Sigmoid colon (tissue), 7 donors: ENCODE data around the gene ARG1. TPM values are rescaled to one million over a fixed set of nuclear protein-coding genes. Genes with fewer than 3 reads are reported as not detected.

Experiments
- DNase-seq: peaks from one replicate; pipeline ENCODE4 v3.0.0-alpha.2; 2019
- H3K27ac ChIP-seq, 4 donors: fragments of 200-600 bp; sonication (generic); one replicate each; pipeline ENCODE4 v1.5.1; 2016 to 2019; ENCODE audit warnings: mild to moderate bottlenecking in 1 of 4
- H3K27me3 ChIP-seq, 3 donors: fragments of 200-600 bp; sonication (generic); one replicate each; pipeline ENCODE4 v1.5.1; 2019; ENCODE audit warnings: mild to moderate bottlenecking in 1 of 3
- H3K36me3 ChIP-seq, 4 donors: fragments of 200-600 bp; sonication (generic); one replicate each; pipeline ENCODE4 v1.5.1; 2016 to 2019
- H3K4me1 ChIP-seq, 4 donors: fragments of 200-600 bp; sonication (generic); one replicate each; pipeline ENCODE4 v1.5.1; 2017 to 2019
- H3K4me3 ChIP-seq, 4 donors: fragments of 200-600 bp; sonication (generic); one replicate each; pipeline ENCODE4 v1.5.1; 2017 to 2019; ENCODE audit warnings: mild to moderate bottlenecking in 2 of 4, moderate library complexity in 1 of 4
- H3K9me3 ChIP-seq, 4 donors: fragments of 200-600 bp in 3 of 4; sonication (generic) in 3 of 4; one replicate each; pipeline versions ENCODE4 v1.5.1 to v1.6.1; 2013 to 2019
- CTCF ChIP-seq, 4 experiments: fragments of 450-650 bp in 3 of 4; fragments of 200-600 bp in 1 of 4; IDR thresholded peaks; one replicate each; pipeline ENCODE4 v1.5.1; 2016 to 2019; ENCODE audit warnings: antibody characterized with exemption in 4 of 4, mild to moderate bottlenecking in 3 of 4, moderate library complexity in 2 of 4
- EP300 ChIP-seq, 4 donors: sonication (generic); formaldehyde crosslinking; IDR thresholded peaks; one replicate each; pipeline ENCODE4 v1.6.1; 2017; ENCODE audit warnings: antibody characterized with exemption in 4 of 4
- POLR2A ChIP-seq, 2 donors: fragments of 450-650 bp; IDR thresholded peaks; one replicate each; pipeline ENCODE4 v1.6.1; 2016; ENCODE audit warnings: antibody characterized with exemption in 2 of 2, mild to moderate bottlenecking in 2 of 2, moderate library complexity in 2 of 2
- POLR2AphosphoS5 ChIP-seq, 4 donors: sonication (generic); formaldehyde crosslinking; IDR thresholded peaks; one replicate each; pipeline ENCODE4 v1.6.1; 2017; ENCODE audit warnings: antibody characterized with exemption in 4 of 4
- WGBS, 2 donors: extraction: QIAGEN DNeasy Blood & Tissue Kit; methylation state at CpG; one replicate each; pipeline ENCODE4 v1.1.7; 2013; 5-methylcytosine and 5-hydroxymethylcytosine counted together
- intact Hi-C: fragments of 100-400 bp; cut with DNase I; formaldehyde crosslinking; loops from one replicate; pipeline ENCODE4 v1.15.1; 2023
- polyA plus RNA-seq, 3 donors: library from polyadenylated mRNA; stranded (reverse); fragments of 200-250 nt; gene quantifications; one replicate each; pipeline ENCODE4 v1.2.3, GENCODE V29; 2013
- total RNA-seq, 4 donors: library from RNA; depleted of rRNA; stranded (reverse); fragments of >200 nt; gene quantifications; one replicate each; pipeline ENCODE4 v1.1.0, GENCODE V29; 2016
- donor health status: healthy with polysubstance abuse.
- donor health status: Bipolar disorder and iron deficiency.
- donor health status: healthy.

The ARG1 gene
- total and polyA plus RNA-seq, 7 donors = 0.17 to 1.2 (median 0.27) TPM; not detected in 4

DNA sequence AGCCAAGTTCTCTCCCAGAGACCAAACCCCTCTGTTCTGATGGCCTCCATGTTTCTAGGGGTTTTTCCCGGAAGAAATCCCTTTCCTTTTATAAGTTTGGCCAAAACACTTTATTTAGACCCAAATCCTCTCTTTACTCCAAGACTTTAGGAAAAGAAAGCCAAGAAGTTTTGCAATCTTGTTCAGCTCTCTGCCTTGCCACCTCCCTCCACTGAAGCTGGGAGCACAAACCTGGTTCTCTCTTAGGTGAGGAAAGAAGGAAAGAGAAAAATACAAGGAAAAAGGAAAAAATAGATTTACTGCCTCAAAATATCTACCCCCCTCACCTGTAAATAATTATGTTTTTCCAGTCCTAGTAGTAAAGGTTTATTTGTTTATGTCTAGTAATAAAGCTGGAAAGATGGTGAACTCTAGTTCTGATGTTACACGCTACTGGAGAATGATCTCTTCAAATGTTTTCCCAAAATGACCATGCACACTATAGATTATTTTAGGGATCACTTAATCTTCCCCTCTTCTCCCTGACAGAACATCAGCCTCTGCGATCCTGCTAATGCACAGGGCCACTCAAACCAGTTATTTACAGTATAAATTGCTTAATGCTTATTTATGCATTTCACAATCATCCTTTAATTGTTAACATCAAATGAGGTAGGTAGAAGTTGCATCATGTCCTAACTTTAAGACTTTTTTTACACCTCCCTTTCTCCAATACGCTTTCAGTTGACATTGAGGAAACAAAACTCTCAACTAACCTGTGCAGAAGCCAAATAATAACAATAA, 10.9 kb upstream of the ARG1 start:
- 88 to 89% methylated on average over 4 of the region's 4 CpGs for WGBS, 2 donors
- TF ChIP-seq POLR2AphosphoS5 (IDR thresholded peaks at IDR 0.05) (no peak), CTCF (IDR thresholded peaks at IDR 0.05) (no peak), POLR2A (IDR thresholded peaks at IDR 0.05) (no peak), EP300 (IDR thresholded peaks at IDR 0.05) (no peak)
- intact Hi-C loops = no loop called here
- H3K9me3 ChIP-seq = no peaks in the 10 kb centered on the region
- H3K27ac ChIP-seq = no peak overlapping the region
- DNase-seq = no peak
- H3K36me3 ChIP-seq = no peaks in the 10 kb centered on the region
- no peaks in the 10 kb centered on the region for H3K4me1 ChIP-seq
- no peak overlapping the region for H3K4me3 ChIP-seq
- H3K27me3 ChIP-seq = no peaks in the 10 kb centered on the region

- no peak for DNase-seq
- Histone ChIP-seq H3K9me3 (no peaks in the 10 kb centered on the region), H3K4me1 (no peaks in the 10 kb centered on the region), H3K27me3 (no peaks in the 10 kb centered on the region), H3K27ac (no peak overlapping the region), H3K36me3 (no peaks in the 10 kb centered on the region), H3K4me3 (no peak overlapping the region)
- intact Hi-C loops = no loop called here
- 58 to 65% methylated on average over 2 of the region's 2 CpGs for WGBS, 2 donors
- no peak for TF ChIP-seq CTCF (IDR thresholded peaks at IDR 0.05)
- no peak for TF ChIP-seq POLR2A (IDR thresholded peaks at IDR 0.05)
- no peak for TF ChIP-seq EP300 (IDR thresholded peaks at IDR 0.05)
- TF ChIP-seq POLR2AphosphoS5 (IDR thresholded peaks at IDR 0.05) = no peak
These were observed 8.0 kb upstream of the ARG1 start for GRCh38 chr6:131565056-131565455.

DNA sequence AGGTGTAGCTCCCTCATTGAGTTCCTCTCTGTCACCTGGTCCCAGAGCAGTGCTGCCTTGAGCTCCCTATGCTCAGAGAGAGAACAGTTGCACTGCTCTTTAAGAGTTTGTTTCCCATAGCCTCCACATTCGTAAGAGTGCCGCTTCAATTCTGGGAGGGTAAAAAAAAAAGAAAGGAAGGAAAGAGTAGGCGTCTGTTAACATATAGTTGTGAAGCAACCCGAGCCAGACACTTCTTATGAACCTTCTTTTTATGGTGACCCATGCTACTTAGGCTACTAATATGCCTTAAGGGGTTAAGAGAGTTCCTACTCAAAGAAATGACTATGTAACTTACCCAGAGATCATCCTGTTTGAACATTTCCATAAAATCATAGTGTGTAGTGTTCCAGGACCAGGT, 4.3 kb upstream of the ARG1 start:
- Histone ChIP-seq H3K27me3 (no peaks in the 10 kb centered on the region), H3K4me3 (no peak overlapping the region), H3K4me1 (no peaks in the 10 kb centered on the region), H3K36me3 (peaks cover 0 to 5% (median 0%) of the 10 kb centered on the region in 4 donors), H3K27ac (no peak overlapping the region), H3K9me3 (no peaks in the 10 kb centered on the region)
- TF ChIP-seq POLR2AphosphoS5 (IDR thresholded peaks at IDR 0.05) (no peak), CTCF (IDR thresholded peaks at IDR 0.05) (no peak), EP300 (IDR thresholded peaks at IDR 0.05) (no peak), POLR2A (IDR thresholded peaks at IDR 0.05) (no peak)
- intact Hi-C loops = no loop called here
- 79 to 87% methylated on average over 4 of the region's 4 CpGs for WGBS, 2 donors
- no peak for DNase-seq

GRCh38 chr6:131574133-131574532, 1.1 kb downstream of the ARG1 start:
- TF ChIP-seq EP300 (IDR thresholded peaks at IDR 0.05) (no peak), POLR2AphosphoS5 (IDR thresholded peaks at IDR 0.05) (no peak), POLR2A (IDR thresholded peaks at IDR 0.05) (no peak), CTCF (IDR thresholded peaks at IDR 0.05) (no peak)
- 27 to 67% methylated on average over 2 of the region's 2 CpGs for WGBS, 2 donors
- intact Hi-C loops = no loop called here

More at GRCh38 chr6:131574133-131574532, 1.1 kb downstream of the ARG1 start:
- Histone ChIP-seq H3K27ac (no peak overlapping the region), H3K4me3 (no peak overlapping the region), H3K27me3 (no peaks in the 10 kb centered on the region), H3K4me1 (no peaks in the 10 kb centered on the region), H3K9me3 (no peaks in the 10 kb centered on the region), H3K36me3 (peaks cover 0 to 32% (median 7%) of the 10 kb centered on the region in 4 donors)
- no peak for DNase-seq
